ENCODE results near the gene HMG20B. TPM values are rescaled to one million over a fixed set of nuclear protein-coding genes. Genes with fewer than 3 reads are reported as not detected.

The HMG20B gene
- total RNA-seq, 1 donor from 2014 or later: 51.0 TPM

GRCh38 chr19:3589949-3590348 lies 17.2 kb downstream of the HMG20B start:
- CTCF ChIA-PET: no interaction called here
- no peak overlapping the region for H3K4me3 Mint-ChIP-seq
- POLR2A ChIA-PET: interaction anchor here (1.2 kb wide), 1 partner anchor 15 kb away, joined by 3 read pairs; no protein-coding TSS in a partner anchor
- H3K9me3 Mint-ChIP-seq: no peaks in the 10 kb centered on the region
- ATAC-seq (ENCODE audit: low read depth): no peak
- intact Hi-C loops (cut with micrococcal nuclease): no loop called here
- no peak for DNase-seq
- no peaks in the 10 kb centered on the region for H3K27me3 Mint-ChIP-seq
- no peaks in the 10 kb centered on the region for H3K4me1 Mint-ChIP-seq
- TF ChIP-seq CTCF (IDR thresholded peaks at IDR 0.05): no peak
- no peak overlapping the region for H3K27ac Mint-ChIP-seq
- H3K36me3 Mint-ChIP-seq (ENCODE audit: low read depth): no peaks in the 10 kb centered on the region

GRCh38 chr19:3590991-3591659 lies 18.4 kb downstream of the HMG20B start:
- TF ChIP-seq CTCF (IDR thresholded peaks at IDR 0.05): no peak
- Mint-ChIP-seq H3K36me3 (ENCODE audit: low read depth) (no peaks in the 10 kb centered on the region), H3K4me3 (no peak overlapping the region), H3K9me3 (no peaks in the 10 kb centered on the region), H3K27ac (no peak overlapping the region), H3K4me1 (no peaks in the 10 kb centered on the region), H3K27me3 (no peaks in the 10 kb centered on the region)
- no peak for DNase-seq
- intact Hi-C loops (cut with micrococcal nuclease): no loop called here
- ChIA-PET CTCF (interaction anchor here (1.3 to 1.5 kb wide), 2 partner anchors 16 to 127 kb away, joined by 3 read pairs; partner anchors contain the start of gene TBXA2R), POLR2A (interaction anchor here (0.9 to 1.2 kb wide), 2 partner anchors 14 to 34 kb away, joined by 3 read pairs; no protein-coding TSS in a partner anchor)
- no peak for ATAC-seq (ENCODE audit: low read depth)

- ChIA-PET CTCF (interaction anchor here (1.3 to 1.5 kb wide), 3 partner anchors 15 to 126 kb away, joined by 3 to 6 read pairs (median 3); partner anchors contain the start of gene TBXA2R), POLR2A (no interaction called here)
- DNase-seq (no peak), ATAC-seq (ENCODE audit: low read depth) (no peak)
- Mint-ChIP-seq H3K36me3 (ENCODE audit: low read depth) (no peaks in the 10 kb centered on the region), H3K27ac (no peak overlapping the region), H3K4me1 (no peaks in the 10 kb centered on the region), H3K9me3 (no peaks in the 10 kb centered on the region), H3K4me3 (no peak overlapping the region), H3K27me3 (no peaks in the 10 kb centered on the region)
- no peak for TF ChIP-seq CTCF (IDR thresholded peaks at IDR 0.05)
- intact Hi-C loops (cut with micrococcal nuclease): no loop called here
Measured at GRCh38 chr19:3591876-3592613, 19.3 kb downstream of the HMG20B start.

- Mint-ChIP-seq H3K4me1 (no peaks in the 10 kb centered on the region), H3K27me3 (no peaks in the 10 kb centered on the region), H3K4me3 (no peak overlapping the region), H3K9me3 (no peaks in the 10 kb centered on the region), H3K27ac (no peak overlapping the region), H3K36me3 (ENCODE audit: low read depth) (no peaks in the 10 kb centered on the region)
- ChIA-PET CTCF (no interaction called here), POLR2A (no interaction called here)
- no peak for TF ChIP-seq CTCF (IDR thresholded peaks at IDR 0.05)
- intact Hi-C loops (cut with micrococcal nuclease): no loop called here
- DNase-seq (no peak), ATAC-seq (ENCODE audit: low read depth) (no peak)
Measured at GRCh38 chr19:3593156-3593555, 20.4 kb downstream of the HMG20B start.

- POLR2A ChIA-PET: no interaction called here
- TF ChIP-seq CTCF (IDR thresholded peaks at IDR 0.05): no peak
- CTCF ChIA-PET: interaction anchor here (0.6 kb wide), 1 partner anchor 28 kb away, joined by 3 read pairs; no protein-coding TSS in a partner anchor
- Mint-ChIP-seq H3K4me3 (no peak overlapping the region), H3K4me1 (no peaks in the 10 kb centered on the region), H3K36me3 (ENCODE audit: low read depth) (no peaks in the 10 kb centered on the region), H3K27ac (no peak overlapping the region), H3K27me3 (no peaks in the 10 kb centered on the region), H3K9me3 (no peaks in the 10 kb centered on the region)
- ATAC-seq (ENCODE audit: low read depth): no peak
- no peak for DNase-seq
- intact Hi-C loops (cut with micrococcal nuclease): no loop called here
Measured at GRCh38 chr19:3595521-3596061, 22.8 kb downstream of the HMG20B start.

Data from activated B cell treated with CpG ODN at 0.5 μM for 24 hours (primary cell).